Measurements from ENCODE around the gene RTN4R.
"Not testable (repeated sequence)": the region's sequence is repeated elsewhere in the genome, so short reads cannot be mapped to it uniquely, and the experiment has no call there.

The RTN4R gene

DNA sequence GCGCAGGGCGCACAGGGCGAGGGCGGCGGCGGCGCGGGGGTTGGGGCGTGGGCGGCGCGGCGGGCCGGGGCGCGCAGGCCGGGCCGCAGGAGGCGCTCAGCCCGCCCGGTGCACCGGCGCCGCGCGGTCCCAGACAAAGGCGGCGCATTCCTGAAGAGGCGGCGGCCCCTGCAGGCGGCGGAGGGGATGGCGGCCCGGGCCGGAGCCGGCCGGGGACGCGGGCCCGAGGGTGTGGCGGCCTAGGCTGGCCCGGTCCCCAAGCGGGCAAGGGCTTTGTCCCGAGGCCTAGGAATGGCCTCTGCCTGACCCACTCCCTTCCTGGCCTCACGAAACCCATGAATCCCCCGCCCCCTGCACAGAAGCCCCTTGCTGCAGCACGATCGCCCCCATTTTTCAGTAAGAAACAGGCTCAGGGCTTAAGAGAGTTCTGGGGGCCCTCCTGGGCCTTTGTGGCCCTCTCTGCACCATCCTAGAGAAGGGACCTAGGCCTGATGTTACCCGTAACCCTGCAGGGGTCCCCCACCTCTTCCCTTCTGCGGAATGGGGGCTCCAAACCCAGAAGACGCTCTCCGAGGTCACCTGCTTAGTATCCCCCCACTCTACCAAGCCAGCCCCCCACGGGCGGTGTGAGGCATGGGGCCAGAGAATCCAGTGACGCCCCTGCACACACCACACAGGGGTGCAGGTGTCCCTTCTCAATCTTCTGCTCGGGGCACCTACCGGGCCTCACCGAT, at the start of gene RTN4R:
TSS of gene RTN4R (minus strand) at position 40 of the 734 bp plus-strand sequence. CDS start 226 bp downstream, outside the sequence.
- no peak for DNase-seq

DNA sequence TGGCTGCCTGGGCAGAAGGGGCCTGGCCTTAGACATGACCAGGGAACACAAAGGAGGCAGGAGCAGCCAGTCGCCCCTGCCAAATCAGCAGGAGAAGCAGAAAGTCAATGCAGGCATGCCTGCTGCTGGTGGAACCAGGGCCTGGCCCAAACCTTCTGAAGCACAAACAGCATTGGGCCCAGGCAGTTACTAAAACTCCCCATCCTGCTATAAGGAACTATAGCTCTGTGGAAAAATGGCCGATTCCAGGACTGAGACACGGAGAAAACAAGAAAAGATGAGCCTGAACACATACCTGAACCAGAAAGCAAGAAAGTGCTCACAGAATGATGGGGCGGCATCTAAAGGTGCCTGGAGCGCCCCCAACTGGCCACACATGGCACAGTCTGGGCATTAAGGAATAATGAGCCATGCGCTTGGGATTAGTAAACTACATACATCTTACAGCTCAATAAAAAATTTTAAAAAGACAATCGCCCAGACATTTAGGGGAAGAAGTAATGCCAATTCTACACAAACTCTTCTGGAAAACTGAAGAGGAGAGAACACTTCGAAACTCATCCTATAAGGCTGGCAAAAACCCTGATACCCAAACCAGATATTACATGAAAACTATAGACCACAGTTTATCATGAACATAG, 49.4 kb upstream of the RTN4R start:
- DNase-seq = not testable (repeated sequence)

DNA sequence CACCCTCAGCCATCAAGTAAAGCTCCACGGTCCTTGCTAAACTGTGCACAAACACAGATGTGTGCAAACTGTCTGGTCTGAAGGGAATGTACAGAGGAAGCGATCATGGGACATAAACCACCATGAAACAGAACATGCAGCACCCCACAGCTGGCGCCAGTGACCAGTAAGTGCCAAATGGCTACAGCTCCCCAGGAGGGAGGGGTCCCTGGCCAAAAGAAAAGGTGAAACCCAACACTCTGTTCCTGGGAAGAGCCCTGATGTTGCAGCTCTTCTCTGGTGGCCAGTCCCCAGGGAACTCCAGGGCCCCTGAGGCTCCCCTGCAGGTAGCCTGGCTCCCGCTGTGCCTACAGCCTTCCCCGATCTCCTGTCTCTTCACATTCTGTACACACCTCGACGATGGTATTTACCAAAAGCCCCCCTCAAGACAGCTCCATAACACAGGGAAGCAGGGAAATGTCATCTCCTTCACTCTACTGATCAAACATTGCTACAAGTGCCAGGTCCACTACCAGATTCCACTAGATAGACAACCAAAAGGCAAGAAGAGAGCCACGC, 48.8 kb upstream of the RTN4R start:
- DNase-seq = no peak

DNA sequence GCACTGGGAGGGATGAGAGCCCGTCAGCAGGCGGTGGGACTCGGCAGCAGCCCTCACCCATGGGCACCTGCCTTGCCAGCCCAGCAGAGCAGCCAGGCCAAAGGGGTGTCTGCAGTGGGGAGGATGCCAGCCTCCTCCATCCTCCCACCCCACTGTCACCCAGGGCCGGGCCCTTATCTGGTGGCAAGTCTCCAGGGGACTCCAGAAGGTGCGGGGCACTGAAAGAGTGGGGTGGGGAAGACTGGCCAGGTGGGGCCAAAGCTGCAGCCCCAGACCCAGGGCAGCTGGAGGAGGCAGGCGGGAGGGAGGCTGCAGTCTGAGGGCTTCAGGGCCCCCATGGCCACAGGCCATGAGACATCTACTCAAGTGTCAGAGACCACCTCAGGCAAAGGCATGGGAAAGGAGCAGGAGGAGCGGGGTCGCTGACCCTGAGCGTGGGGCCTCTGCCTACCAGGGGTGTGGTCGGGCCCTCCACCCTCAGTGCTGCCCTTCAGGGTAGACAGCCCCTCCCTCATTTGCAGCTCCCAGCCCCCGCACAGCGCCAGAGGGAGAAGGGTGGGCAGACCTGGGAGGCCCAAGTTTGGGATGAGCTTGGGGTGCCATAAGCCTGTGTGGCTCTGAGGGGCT, 48.2 kb upstream of the RTN4R start:
- DNase-seq = no peak

DNA sequence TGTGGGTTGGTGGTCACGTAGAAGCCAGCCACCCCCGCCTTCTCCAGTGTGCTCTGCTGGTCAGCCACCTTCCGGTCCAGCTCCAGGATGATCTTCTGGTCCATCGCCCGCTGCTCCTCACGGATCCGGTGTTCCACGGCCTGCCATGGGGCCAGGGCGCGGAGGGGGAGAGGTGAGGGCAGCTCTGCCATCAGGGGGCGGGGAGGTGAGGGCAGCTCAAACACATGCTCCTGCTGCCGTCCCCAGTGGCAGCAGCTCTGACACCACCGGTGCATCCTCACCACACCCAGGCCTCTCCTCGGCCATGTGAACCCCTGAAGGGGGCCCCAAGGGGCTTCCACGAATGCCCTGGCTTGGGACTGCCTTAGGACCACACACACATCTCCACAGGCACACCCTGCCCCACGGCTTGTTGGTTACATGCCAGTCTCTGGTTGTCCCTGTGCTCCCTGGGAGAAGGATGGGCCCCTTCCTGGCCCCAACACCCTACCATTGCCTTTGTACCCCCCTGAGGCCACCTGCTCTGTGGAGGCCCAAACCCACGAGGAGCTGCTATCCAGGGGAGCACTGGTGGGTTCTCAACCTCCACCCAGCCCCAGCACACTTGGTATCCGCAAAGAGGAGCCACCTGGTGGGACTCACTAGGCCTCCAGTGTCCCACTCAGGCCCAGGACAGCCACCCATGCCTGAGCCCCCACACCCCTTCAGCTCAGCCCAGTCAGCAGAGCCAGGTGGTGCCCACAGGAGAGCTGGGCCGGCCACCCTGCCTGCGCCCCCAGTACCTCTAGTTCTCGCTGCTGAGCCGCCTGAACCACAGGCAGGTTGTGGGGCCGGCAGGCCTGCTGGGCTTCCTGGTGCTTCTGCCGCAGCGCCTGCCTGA, 47.5 kb upstream of the RTN4R start:
- DNase-seq = no peak

DNA sequence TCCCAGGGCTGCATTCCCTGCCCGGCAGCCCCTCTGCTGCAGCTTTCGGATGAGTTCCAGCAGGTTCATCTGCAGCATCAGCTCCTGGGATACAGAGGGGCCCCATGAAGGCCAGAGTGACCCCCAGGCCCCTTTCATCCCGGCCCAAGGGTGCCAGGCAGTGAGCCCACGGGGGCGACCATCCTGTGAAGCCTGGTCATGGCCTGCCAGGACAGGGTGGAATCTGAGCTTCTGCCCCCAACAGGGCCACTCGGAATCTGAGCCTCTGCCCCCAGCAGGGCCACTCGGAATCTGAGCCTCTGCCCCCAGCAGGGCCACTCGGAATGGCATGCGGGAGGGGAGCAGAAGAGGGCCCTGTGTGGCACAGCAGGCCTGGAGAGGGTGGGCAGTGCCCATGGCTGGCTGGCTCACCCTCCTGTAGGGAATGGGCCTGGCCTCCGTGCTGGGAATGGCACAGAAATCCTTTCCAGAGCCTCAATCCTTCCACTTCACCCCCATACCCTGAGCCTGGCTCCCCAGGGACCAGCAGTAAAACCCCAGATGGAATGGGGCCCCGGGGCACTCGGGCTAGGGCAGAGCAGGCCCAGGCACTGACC, 46.7 kb upstream of the RTN4R start:
- DNase-seq = not testable (repeated sequence)

DNA sequence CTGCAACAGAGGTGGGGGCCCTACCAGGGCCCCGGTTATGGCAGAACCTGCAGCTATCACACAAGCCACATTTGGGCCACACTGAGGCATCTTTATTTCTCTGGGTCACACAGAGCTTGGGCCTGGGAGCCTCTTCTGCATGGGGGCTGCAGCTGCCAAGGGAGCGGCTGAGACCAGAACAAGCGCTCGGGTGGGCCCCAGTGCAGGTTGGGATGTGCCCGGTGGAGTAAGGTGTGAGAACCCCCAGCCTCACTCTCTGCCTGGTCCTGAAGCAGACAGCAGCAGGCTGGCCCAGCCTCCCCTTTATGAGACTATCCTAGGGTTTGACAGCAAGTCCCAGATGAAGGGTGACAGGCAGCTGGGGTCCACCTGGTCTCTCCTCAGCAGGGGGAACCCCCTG, 46.1 kb upstream of the RTN4R start:
- not testable (repeated sequence) for DNase-seq

DNA sequence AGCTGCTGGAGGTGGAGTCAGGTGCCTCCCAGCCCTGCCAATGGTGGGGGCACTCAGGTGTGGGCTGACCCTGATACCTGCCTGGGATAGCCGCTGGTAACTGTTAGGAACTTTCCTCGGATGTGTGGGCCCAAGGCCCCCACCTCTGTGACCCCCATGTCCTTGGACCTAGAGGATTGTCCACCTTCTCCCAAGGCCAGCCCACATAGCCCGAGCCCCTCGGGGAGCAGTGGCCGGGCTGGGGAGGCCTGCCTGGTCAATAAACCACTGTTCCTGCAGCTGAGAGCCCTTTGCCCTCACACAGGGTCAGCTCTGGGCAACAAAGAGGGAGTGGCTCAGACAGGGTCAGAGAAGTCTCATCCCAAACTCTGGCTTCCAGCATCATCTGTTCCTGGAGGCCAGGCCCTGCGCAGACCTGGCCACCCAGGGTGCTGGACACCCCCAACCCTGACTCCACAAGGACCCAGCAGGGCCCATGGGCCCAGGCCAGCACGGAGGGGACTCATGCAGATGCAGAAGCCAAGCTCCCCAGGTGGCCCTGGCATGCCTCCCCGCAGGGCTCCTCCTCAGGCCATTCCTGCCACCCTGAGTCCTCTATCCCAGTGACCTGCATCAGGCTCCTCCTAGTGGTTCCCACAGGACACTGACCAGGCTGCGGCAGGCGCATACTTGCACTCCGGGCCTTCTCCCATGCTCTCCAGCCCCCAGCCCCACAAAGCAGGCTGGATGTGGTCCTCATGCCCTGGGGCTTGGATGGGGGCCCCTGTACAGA, 45.4 kb upstream of the RTN4R start:
- DNase-seq = not testable (repeated sequence)

DNA sequence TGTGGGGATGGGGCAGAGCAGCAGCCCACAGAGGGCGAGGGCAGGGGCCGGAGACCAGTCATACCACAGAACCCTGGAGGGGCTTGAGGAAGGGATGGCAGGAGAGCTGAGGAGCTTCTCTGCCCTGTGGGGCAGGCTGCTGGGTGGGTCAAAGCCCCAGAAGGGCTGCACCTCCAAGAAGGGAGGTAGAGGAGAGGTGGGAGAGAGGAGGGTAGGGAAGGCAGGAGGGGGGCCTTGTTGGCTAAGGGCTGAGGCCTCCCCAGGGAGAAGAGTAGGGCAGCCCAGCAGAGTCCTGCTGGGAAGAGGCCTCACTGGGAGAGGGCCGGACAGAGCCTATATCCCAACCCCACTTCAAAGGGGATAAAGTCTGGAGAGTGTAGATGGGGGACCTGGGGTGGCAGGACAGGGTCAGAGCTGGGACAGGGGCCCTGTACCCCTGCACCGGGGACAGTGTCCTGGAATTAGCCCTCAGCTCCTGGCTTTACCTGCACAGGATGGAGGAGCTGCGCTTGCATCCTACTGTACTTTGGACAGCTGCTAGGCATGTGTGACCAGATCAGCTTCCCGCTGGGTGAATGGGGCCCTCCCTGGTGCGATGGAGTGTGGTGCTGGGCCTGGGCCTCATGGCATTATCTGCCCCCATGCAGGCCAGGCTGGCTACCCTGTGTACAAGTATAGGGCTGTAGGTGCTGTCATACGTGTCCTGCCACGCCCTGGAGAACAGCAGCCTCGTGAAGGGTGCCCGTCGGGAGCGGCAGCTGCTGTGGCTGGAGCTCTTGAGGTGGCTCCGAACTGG, 44.5 kb upstream of the RTN4R start:
- DNase-seq = no peak

DNA sequence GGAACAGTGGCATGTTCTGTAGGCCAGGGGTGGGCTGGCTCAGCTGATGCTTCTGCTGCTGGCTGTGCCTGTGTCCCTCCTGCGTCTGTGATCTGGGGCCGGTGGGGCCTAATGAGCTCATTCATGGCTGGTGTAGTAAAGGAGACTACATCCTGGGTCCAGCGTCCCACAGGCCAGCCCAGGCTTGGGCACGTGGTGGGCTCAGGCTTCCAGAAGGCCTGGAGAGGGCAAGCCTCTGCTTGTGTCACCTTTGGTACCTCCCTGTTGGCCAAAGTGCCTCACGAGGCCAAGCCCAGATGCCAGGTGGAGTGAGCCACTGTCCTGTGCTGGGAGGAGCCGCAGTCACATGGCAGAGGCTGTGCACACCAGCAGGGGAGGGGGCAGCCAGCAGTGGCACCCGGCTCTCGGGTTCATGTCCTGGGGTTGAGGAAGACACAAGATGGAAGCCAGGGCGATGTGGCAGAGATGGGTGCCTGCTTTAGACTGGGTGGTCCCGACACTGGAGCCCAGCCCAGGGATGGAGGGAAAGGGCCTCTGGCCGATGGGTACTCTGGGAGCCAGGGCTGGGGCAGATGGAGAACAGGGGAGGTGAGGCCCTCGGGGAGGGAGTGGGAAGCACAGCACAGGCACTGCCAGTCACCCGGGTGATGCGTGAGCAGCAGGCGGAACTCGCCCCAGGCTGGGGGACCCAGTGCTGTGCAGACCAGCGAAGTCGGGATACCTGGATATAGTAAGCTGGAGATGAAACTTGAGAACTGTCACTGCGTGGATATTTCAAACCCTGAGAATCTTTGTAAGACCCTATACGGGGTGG, 43.3 kb upstream of the RTN4R start:
- not testable (repeated sequence) for DNase-seq

DNA sequence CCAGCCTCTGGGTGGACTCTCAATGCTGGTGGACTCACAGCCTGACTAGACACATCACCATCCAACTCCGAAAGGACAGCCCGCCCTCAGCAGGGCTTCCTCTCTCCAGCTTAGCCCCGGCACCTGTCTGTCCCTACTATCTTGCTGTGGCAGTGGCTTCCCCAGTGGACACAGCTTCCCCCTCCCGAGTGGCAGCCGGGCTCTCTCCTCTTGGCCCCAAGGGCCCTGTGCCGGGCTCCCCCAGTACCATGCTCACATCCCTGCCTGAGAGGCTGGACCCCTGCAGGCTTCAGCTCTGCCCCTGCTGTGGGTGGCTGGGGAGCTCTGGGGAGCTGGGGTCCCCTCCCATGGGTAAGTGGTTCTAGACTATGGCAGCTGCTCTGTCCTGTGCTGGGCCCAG, 42.7 kb upstream of the RTN4R start:
- not testable (repeated sequence) for DNase-seq

DNA sequence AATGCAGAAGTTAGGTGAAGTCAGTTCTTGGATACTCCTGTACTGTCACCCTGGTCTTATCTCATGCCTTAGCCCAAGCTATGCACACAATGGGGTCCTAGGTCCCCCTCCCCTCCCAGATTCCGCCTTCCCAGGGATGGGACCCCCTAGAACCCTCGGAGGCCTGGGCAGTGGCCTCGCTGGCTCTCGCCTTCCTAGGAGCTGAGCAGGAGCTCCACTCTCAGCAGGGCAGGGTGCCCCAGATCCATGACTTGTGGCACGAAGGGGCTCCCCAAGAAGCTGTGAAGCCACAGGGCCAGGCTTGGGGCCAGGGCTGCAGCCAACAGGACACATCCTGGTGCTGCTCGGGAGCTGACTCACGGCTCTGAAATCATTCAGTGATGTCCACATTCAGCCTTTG, 42.1 kb upstream of the RTN4R start:
- not testable (repeated sequence) for DNase-seq

DNA sequence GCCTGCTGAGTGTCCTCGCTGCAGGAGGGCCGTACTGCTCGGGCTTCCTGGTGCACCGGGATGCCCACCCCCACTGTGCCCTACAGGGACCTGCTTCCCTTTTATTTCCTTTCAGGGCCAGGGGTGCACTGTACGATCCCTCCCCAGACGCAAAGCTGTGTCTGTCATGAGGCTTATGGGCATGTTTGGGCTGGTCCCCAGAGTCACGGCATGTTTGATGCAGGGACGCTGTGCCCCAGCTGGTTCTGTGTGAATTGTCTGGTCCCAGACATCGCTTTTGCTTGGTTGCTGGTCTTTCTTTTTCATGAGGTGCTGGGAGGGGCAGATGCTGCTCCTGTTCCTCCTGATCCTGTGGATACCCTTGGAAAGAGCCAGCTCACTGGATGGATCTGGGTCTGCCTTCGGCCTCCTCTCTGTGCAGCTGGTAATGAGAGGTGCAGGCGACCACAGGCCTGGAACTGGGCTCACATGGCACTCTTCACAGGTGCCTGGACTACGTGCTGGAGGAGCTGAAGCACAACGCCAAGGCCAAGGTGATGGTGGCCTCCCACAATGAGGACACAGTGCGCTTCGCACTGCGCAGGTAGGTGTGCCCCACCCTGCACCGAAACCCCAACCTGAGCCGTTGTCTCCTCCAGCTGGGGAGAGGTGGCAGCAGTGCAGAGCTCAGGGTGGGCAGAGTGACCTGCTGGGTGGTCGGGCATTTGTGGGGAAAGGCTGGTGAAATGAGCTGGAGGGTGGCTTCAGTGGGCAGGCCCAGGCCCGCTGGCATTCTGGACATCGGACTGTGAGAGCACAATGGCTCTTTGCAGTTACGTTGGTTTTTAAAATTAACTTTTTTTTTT, 40.9 kb upstream of the RTN4R start:
- not testable (repeated sequence) for DNase-seq

DNA sequence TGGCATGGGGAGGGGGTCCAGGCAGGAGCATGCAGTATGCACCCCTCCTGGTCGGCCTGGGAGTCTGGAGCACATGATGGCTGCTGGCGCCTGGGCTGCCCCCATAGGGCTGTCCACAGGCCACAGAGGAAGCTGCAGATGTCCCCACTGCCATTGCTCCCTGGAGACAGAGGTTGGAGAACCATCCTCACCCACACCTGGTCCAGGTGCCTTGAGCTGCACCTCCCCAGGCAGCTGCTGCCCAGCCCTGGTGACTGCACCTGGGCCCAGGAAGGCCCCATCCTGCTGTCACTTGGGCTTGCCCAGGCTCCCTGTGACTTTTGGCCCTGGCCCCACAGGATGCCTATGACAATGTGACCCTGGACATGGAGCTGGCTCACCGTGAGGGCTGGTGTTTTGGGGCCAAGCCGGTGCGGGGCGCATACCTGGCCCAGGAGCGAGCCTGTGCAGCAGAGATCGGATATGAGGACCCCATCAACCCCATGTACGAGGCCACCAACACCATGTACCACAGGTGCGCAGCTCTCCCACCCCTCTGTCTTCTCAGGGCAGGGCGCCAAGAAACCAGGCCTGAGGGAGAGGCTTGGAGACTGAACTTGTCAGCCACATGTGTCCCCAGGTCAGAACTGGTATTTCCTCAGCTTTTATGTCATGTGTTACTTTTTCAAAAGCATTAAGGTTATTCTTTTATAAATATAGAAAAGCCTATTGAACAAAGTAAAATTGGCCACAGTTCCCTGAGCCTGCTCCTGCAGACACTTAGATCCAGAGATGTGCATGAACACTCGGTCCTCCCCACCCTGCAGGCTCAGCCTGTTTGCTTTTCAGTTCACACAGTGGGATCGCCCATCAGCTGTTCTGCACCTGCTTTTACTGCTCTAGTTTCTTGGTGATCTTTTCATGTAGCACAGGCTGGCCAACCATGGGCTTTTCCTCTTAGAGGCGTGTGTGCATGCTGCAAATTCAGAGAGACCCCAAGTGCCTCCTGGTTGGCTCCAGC, 39.6 kb upstream of the RTN4R start:
- DNase-seq = not testable (repeated sequence)

DNA sequence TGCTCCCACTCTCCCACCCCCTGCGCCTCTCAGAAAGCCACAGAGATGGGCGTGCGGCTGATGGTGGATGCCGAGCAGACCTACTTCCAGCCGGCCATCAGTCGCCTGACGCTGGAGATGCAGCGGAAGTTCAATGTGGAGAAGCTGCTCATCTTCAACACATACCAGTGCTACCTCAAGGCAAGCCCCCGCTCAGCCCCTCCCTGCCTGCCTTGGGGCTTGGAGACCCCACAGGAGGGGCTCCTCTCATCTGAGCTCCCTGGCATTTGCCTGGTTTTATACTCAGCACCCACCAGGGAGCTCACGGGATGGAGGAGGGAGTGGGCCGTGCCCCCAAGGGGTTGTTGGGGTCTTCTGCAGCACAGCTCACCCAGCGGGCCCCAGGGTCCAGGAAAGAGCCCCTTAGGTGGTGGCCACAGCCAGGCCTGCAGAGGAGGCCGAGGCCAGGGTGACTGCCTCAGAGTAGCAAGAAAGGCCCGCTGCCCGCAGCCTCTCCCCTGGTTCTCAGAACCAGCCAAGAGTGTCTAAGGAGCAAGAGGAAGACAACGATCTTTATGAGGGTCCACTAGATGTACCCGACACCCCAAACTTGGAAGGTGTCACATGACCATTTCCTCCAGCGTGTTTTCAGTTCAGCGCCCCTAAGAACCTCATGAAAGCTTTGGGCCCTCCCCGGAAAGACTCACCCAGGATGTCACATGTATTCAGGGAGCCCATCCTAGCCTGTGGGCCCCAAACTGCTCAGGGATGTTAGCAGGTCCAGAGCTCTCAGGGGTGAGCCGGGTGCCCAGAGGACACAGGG, 38.7 kb upstream of the RTN4R start:
- DNase-seq = not testable (repeated sequence)

DNA sequence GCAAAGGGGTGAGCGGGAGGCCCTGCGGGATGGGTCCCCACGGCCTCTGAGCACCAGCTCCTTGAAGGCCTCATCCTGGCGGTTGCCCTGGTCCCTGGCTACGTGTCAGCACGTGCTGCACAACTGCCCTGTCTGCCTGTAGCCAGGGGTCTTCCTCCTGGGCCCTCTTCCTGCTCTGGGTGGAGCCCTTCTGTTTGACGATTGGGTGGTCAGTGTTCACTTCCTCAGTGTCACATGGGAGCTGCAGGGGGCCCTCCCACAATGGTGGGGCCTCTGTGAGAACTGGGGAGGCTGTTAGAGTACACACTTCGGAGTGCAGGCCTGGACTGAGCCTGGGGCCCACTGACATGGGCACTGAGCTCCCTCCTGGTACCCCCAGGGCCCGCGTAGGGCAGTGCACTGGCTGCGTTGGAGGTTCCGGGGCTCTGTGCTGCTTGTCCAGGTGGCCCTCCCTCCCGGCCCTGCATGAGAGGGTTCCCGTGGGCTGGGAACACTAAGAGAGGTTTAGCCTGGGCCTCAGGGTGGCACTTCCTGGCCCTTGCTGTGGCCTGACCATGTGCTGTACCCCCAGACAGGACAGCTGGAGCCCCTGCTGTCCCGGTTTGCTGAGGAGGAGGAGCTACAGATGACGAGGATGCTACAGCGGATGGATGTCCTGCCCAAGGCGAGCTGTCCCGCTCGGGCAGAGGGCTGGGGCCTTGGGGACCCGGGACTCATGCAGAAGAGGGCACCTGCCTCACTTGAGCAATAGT, 38.0 kb upstream of the RTN4R start:
- no peak for DNase-seq

Measured in NCI-H1417 treated with DMSO at 0.1 percent for 48 hours (cell line).